Measurements from ENCODE around the gene C1S.

DNA sequence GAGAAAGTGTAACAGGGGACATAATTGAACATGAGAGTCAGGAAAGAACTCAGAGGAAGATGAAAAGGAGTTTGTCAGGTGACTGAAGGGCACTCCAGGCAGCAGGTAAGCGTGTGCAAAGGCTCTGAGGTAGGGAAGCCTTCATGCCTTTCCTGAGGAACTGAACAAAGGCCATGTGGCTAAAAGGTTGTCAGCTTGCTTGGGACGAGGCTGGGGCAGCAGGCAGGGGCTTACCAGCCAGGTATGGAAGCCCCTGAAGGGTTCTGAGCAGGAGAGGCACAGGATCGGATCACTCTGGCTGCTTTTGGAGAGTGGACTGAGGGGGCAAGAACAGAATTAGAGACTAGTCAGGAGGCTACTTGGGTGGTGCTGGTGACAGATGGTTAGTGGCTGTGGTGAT, 47.4 kb upstream of the C1S start:
- TF ChIP-seq ZNF274 (IDR thresholded peaks at IDR 0.05; ENCODE audit: low read length) (no peak), ZNF274 (tag by site-specific recombination; IDR thresholded peaks at IDR 0.05; ENCODE audit: borderline replicate concordance) (no peak), OSR2 (tag by site-specific recombination; IDR thresholded peaks at IDR 0.05) (no peak), KLF16 (tag by site-specific recombination; IDR thresholded peaks at IDR 0.05) (no peak), PRDM4 (tag by site-specific recombination; IDR thresholded peaks at IDR 0.05) (no peak), ZNF223 (tag by site-specific recombination; IDR thresholded peaks at IDR 0.05) (no peak)

Measured in HEK293 (cell line).